ENCODE measurements around the gene UGT2B7.

UGT2B7 gene

GRCh38 chr4:69156913-69157312 lies 60.6 kb downstream of the UGT2B7 start:
- DNase-seq (ENCODE audit: low read depth) = peak; percentile 37
- no peak overlapping the region for H3K4me3 ChIP-seq (ENCODE audit: low read length)
- TF ChIP-seq CTCF (IDR thresholded peaks at IDR 0.05; ENCODE audit: insufficient read depth, low read depth, low read length, missing control alignments) = peak; percentile 56

All from epithelial cell of esophagus (primary cell).